Astrocyte (in vitro differentiated cells and primary cell): ENCODE data around the gene GDF15. TPM values are rescaled to one million over a fixed set of nuclear protein-coding genes. Genes with fewer than 3 reads are reported as not detected.
"Not testable (repeated sequence)": the region's sequence is repeated elsewhere in the genome, so short reads cannot be mapped to it uniquely, and the experiment has no call there.

ENCODE experiments used
- DNase-seq: peaks from one replicate; pipeline ENCODE4 v3.0.0-alpha.2; 2010; ENCODE audit warnings: low read depth
- FAIRE-seq: peaks from 2 replicates; lab custom pipeline; 2011; peaks lifted over from hg19 to GRCh38; lab: Jason Lieb, UNC
- H2AFZ ChIP-seq: 2 replicates; pipeline ENCODE4 v1.6.0; 2012; ENCODE audit warnings: low read depth, low read length, inconsistent platforms
- H3K27ac ChIP-seq: 2 replicates; pipeline ENCODE4 v1.5.1; 2011; ENCODE audit warnings: low read depth, low read length, inconsistent platforms
- H3K27me3 ChIP-seq: 2 replicates; pipeline ENCODE4 v1.6.0; 2011; ENCODE audit warnings: low read length, inconsistent platforms; ENCODE audit not compliant: insufficient read depth
- H3K36me3 ChIP-seq: 2 replicates; pipeline ENCODE4 v1.5.1; 2011; ENCODE audit warnings: low read length, inconsistent platforms; ENCODE audit not compliant: insufficient read depth
- H3K4me1 ChIP-seq: 2 replicates; pipeline ENCODE4 v1.5.1; 2011; ENCODE audit warnings: low read length, inconsistent platforms; ENCODE audit not compliant: insufficient read depth
- H3K4me2 ChIP-seq: 2 replicates; pipeline ENCODE4 v1.6.0; 2012; ENCODE audit warnings: low read length, inconsistent platforms
- H3K4me3 ChIP-seq: 2 replicates; pipeline ENCODE4 v1.5.1; 2011; ENCODE audit warnings: low read depth, mild to moderate bottlenecking, low read length, inconsistent platforms; ENCODE audit not compliant: insufficient read depth
- H3K79me2 ChIP-seq: 2 replicates; pipeline ENCODE4 v1.6.0; 2012; ENCODE audit warnings: mild to moderate bottlenecking, low read length, inconsistent platforms; ENCODE audit not compliant: insufficient read depth
- H3K9ac ChIP-seq: 2 replicates; pipeline ENCODE4 v1.6.0; 2012; ENCODE audit warnings: mild to moderate bottlenecking, low read length, inconsistent platforms
- H3K9me3 ChIP-seq: 2 replicates; pipeline ENCODE4 v1.5.1; 2012; ENCODE audit warnings: low read depth, mild to moderate bottlenecking, low read length, inconsistent platforms; ENCODE audit not compliant: insufficient read depth
- H4K20me1 ChIP-seq: 2 replicates; pipeline ENCODE4 v1.6.0; 2012; ENCODE audit warnings: low read length, inconsistent platforms; ENCODE audit not compliant: insufficient read depth
- H3K27ac Mint-ChIP-seq: one replicate; pipeline ENCODE4 v1.8.0; 2021; ENCODE audit warnings: mild to moderate bottlenecking, mixed read lengths; ENCODE audit not compliant: unreplicated experiment
- H3K27me3 Mint-ChIP-seq: one replicate; pipeline ENCODE4 v1.8.0; 2021; ENCODE audit warnings: low read depth, mixed read lengths; ENCODE audit not compliant: unreplicated experiment
- H3K36me3 Mint-ChIP-seq: one replicate; pipeline ENCODE4 v1.8.0; 2021; ENCODE audit warnings: low read depth, mixed read lengths; ENCODE audit not compliant: unreplicated experiment
- H3K4me1 Mint-ChIP-seq: one replicate; pipeline ENCODE4 v1.8.0; 2021; ENCODE audit warnings: low read depth, mixed read lengths; ENCODE audit not compliant: unreplicated experiment
- H3K4me3 Mint-ChIP-seq: one replicate; pipeline ENCODE4 v1.8.0; 2021; ENCODE audit warnings: mild to moderate bottlenecking, moderate library complexity, mixed read lengths; ENCODE audit not compliant: unreplicated experiment
- H3K9me3 Mint-ChIP-seq: one replicate; pipeline ENCODE4 v1.8.0; 2021; ENCODE audit warnings: mild to moderate bottlenecking, mixed read lengths; ENCODE audit not compliant: unreplicated experiment
- EZH2 ChIP-seq: IDR thresholded peaks from 2 replicates; pipeline ENCODE4 v1.6.1; 2012; ENCODE audit warnings: mild to moderate bottlenecking, low read length, inconsistent platforms; ENCODE audit not compliant: insufficient read depth
- total RNA-seq: library from RNA; stranded (reverse); gene quantifications from 2 replicates; pipeline ENCODE4 v1.2.1, GENCODE V29; 2021
- TF ChIP-seq, protein P1 (sequence below): IDR thresholded peaks from 2 replicates; pipeline ENCODE4 v1.5.1; 2011; ENCODE audit warnings: low read depth, mild to moderate bottlenecking, inconsistent platforms, low read length, moderate library complexity; ENCODE audit not compliant: insufficient read depth

The GDF15 gene
- total RNA-seq, 1 donor from 2014 or later = 23.2 TPM

GRCh38 chr19:18379803-18380747 is 5.9 kb upstream of the GDF15 start:
- no peak overlapping the region for H3K4me3 Mint-ChIP-seq
- H2AFZ ChIP-seq = no peak overlapping the region
- DNase-seq = peak; percentile 89
- no peak overlapping the region for H3K9ac ChIP-seq
- H3K27me3 Mint-ChIP-seq = peaks cover 3% of the 10 kb centered on the region
- no peak overlapping the region for H3K27ac Mint-ChIP-seq
- TF ChIP-seq, protein P1, sequence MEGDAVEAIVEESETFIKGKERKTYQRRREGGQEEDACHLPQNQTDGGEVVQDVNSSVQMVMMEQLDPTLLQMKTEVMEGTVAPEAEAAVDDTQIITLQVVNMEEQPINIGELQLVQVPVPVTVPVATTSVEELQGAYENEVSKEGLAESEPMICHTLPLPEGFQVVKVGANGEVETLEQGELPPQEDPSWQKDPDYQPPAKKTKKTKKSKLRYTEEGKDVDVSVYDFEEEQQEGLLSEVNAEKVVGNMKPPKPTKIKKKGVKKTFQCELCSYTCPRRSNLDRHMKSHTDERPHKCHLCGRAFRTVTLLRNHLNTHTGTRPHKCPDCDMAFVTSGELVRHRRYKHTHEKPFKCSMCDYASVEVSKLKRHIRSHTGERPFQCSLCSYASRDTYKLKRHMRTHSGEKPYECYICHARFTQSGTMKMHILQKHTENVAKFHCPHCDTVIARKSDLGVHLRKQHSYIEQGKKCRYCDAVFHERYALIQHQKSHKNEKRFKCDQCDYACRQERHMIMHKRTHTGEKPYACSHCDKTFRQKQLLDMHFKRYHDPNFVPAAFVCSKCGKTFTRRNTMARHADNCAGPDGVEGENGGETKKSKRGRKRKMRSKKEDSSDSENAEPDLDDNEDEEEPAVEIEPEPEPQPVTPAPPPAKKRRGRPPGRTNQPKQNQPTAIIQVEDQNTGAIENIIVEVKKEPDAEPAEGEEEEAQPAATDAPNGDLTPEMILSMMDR = no peak
- no peak for TF ChIP-seq EZH2
- no peaks in the 10 kb centered on the region for H3K79me2 ChIP-seq
- H4K20me1 ChIP-seq = no peaks in the 10 kb centered on the region
- no peak for FAIRE-seq
- H3K36me3 Mint-ChIP-seq = no peaks in the 10 kb centered on the region
- no peaks in the 10 kb centered on the region for H3K36me3 ChIP-seq
- no peaks in the 10 kb centered on the region for H3K9me3 Mint-ChIP-seq
- no peaks in the 10 kb centered on the region for H3K9me3 ChIP-seq
- H3K27ac ChIP-seq = no peak overlapping the region
- H3K4me2 ChIP-seq = no peak overlapping the region
- no peak overlapping the region for H3K4me3 ChIP-seq
- no peaks in the 10 kb centered on the region for H3K27me3 ChIP-seq
- H3K4me1 ChIP-seq = peaks cover 17% of the 10 kb centered on the region
- peaks cover 4% of the 10 kb centered on the region for H3K4me1 Mint-ChIP-seq

GRCh38 chr19:18380843-18381242 is 5.1 kb upstream of the GDF15 start:
- Mint-ChIP-seq H3K4me1 (peaks cover 7% of the 10 kb centered on the region), H3K9me3 (no peaks in the 10 kb centered on the region), H3K27me3 (peaks cover 3% of the 10 kb centered on the region), H3K4me3 (no peak overlapping the region), H3K27ac (no peak overlapping the region), H3K36me3 (no peaks in the 10 kb centered on the region)
- no peak overlapping the region for H3K9ac ChIP-seq
- no peaks in the 10 kb centered on the region for H3K27me3 ChIP-seq
- no peaks in the 10 kb centered on the region for H4K20me1 ChIP-seq
- FAIRE-seq (no peak), DNase-seq (no peak)
- H3K4me1 ChIP-seq = peaks cover 17% of the 10 kb centered on the region
- H3K27ac ChIP-seq = no peak overlapping the region
- H3K4me2 ChIP-seq = no peak overlapping the region
- H3K9me3 ChIP-seq = no peaks in the 10 kb centered on the region
- TF ChIP-seq, protein P1 = no peak
- no peak for TF ChIP-seq EZH2
- H3K36me3 ChIP-seq = no peaks in the 10 kb centered on the region
- no peak overlapping the region for H2AFZ ChIP-seq
- no peaks in the 10 kb centered on the region for H3K79me2 ChIP-seq
- no peak overlapping the region for H3K4me3 ChIP-seq

DNA sequence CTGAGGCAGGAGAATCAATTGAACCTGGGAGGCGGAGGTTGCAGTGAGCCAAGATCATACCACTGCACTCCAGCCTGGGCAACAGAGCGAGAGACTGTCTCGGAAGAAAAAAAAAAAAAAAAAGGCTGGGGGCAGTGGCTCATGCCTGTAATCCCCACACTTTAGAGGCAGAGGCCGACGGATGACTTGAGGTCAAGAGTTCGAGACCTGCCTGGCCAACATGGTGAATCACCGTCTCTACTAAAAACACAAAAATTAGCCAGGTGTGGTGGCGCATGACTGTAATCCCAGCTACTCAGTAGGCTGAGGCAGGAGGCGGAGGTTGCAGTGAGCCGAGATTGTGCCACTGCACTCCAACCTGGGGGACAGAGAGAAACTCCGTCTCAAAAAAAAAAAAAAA is 2.3 kb upstream of the GDF15 start:
- not testable (repeated sequence) for H3K4me1 Mint-ChIP-seq
- H4K20me1 ChIP-seq = peaks cover 14% of the 10 kb centered on the region

More for the DNA sequence above, 2.3 kb upstream of the GDF15 start:
- H3K9ac ChIP-seq, FAIRE-seq, H3K4me3 ChIP-seq, H3K4me2 ChIP-seq, H3K27me3 ChIP-seq, H3K27ac Mint-ChIP-seq, H3K36me3 ChIP-seq, H3K27me3 Mint-ChIP-seq, H3K27ac ChIP-seq, H2AFZ ChIP-seq, DNase-seq, H3K9me3 Mint-ChIP-seq, H3K4me3 Mint-ChIP-seq, H3K9me3 ChIP-seq, H3K36me3 Mint-ChIP-seq: not testable (repeated sequence)
- peaks cover 17% of the 10 kb centered on the region for H3K79me2 ChIP-seq
- peaks cover 20% of the 10 kb centered on the region for H3K4me1 ChIP-seq
